Esophagus muscularis mucosa (tissue), 4 donors: Measurements from ENCODE around the gene LMOD1. TPM values are rescaled to one million over a fixed set of nuclear protein-coding genes. Genes with fewer than 3 reads are reported as not detected.

Source experiments
- DNase-seq: peaks from one replicate; pipeline ENCODE4 v3.0.0-alpha.2; 2017; ENCODE audit errors: extremely low spot score
- H3K27ac ChIP-seq, 4 donors: fragments of 200-600 bp; sonication (generic); replicated peaks in 1 of 4; 1 replicate in 3 of 4; 2 replicates in 1 of 4; pipeline ENCODE4 v1.5.1; 2016 to 2019; ENCODE audit warnings: mild to moderate bottlenecking in 1 of 4
- H3K27me3 ChIP-seq, 4 donors: fragments of 200-600 bp; sonication (generic); one replicate each; pipeline versions ENCODE4 v1.5.1 to v1.6.0; 2016 to 2019
- H3K36me3 ChIP-seq, 4 donors: fragments of 200-600 bp; sonication (generic); one replicate each; pipeline ENCODE4 v1.5.1; 2016 to 2019
- H3K4me1 ChIP-seq, 4 donors: fragments of 200-600 bp; sonication (generic); one replicate each; pipeline ENCODE4 v1.5.1; 2016 to 2019
- H3K4me3 ChIP-seq, 4 donors: fragments of 200-600 bp; sonication (generic); 1 replicate in 2 of 4; 2 replicates in 2 of 4; pipeline ENCODE4 v1.5.1; 2016 to 2019; ENCODE audit warnings: mild to moderate bottlenecking in 4 of 4, moderate library complexity in 1 of 4
- H3K9me3 ChIP-seq, 4 donors: fragments of 200-600 bp; sonication (generic); 1 replicate in 3 of 4; 2 replicates in 1 of 4; pipeline ENCODE4 v1.5.1; 2016 to 2019
- EP300 ChIP-seq: sonication (generic); formaldehyde crosslinking; IDR thresholded peaks from one replicate; pipeline ENCODE4 v1.6.1; 2017; ENCODE audit warnings: antibody characterized with exemption
- POLR2A ChIP-seq: fragments of 450-650 bp; IDR thresholded peaks from one replicate; pipeline ENCODE4 v1.6.1; 2017; ENCODE audit warnings: antibody characterized with exemption, moderate library complexity, mild to moderate bottlenecking, low read depth
- POLR2AphosphoS5 ChIP-seq, 2 donors: sonication (generic); formaldehyde crosslinking; IDR thresholded peaks; one replicate each; pipeline ENCODE4 v1.6.1; 2017; ENCODE audit warnings: antibody characterized with exemption in 2 of 2
- WGBS: methylation state at CpG from one replicate; pipeline ENCODE4 v1.1.5; 2018; 5-methylcytosine and 5-hydroxymethylcytosine counted together
- intact Hi-C: fragments of 100-400 bp; cut with DNase I; formaldehyde crosslinking; loops from one replicate; pipeline ENCODE4 v1.15.1; 2023
- total RNA-seq, 4 donors: library from RNA; depleted of rRNA; stranded (reverse); fragments of >200 nt; gene quantifications; one replicate each; pipeline versions ENCODE4 v1.1.0 to v1.2.1, GENCODE V29; 2016
- TF ChIP-seq, protein P1 (sequence below), 3 experiments: fragments of 200-600 bp in 2 of 3; fragments of 450-650 bp in 1 of 3; sonication (generic) in 2 of 3; IDR thresholded peaks; one replicate each; pipeline ENCODE4 v1.5.1; 2017 to 2019; ENCODE audit warnings: antibody characterized with exemption in 3 of 3, mild to moderate bottlenecking in 2 of 3, moderate library complexity in 1 of 3

The LMOD1 gene
- total RNA-seq, 4 donors from 2014 or later = 1,021 to 1,618 (median 1,290) TPM

GRCh38 chr1:201911826-201912571 lies 34.3 kb downstream of the LMOD1 start:
- H3K36me3 ChIP-seq = peaks cover 0 to 25% (median 11%) of the 10 kb centered on the region in 4 donors
- H3K27me3 ChIP-seq = peaks cover 0 to 3% (median 0%) of the 10 kb centered on the region in 4 donors
- intact Hi-C loops = no loop called here
- WGBS = 52% methylated on average over 4 of the region's 4 CpGs
- H3K4me3 ChIP-seq = no peak overlapping the region
- no peak for DNase-seq
- H3K9me3 ChIP-seq = no peaks in the 10 kb centered on the region
- peaks cover 13 to 100% (median 100%) of the 10 kb centered on the region in 4 donors for H3K4me1 ChIP-seq
- TF ChIP-seq EP300 = no peak
- TF ChIP-seq, protein P1, sequence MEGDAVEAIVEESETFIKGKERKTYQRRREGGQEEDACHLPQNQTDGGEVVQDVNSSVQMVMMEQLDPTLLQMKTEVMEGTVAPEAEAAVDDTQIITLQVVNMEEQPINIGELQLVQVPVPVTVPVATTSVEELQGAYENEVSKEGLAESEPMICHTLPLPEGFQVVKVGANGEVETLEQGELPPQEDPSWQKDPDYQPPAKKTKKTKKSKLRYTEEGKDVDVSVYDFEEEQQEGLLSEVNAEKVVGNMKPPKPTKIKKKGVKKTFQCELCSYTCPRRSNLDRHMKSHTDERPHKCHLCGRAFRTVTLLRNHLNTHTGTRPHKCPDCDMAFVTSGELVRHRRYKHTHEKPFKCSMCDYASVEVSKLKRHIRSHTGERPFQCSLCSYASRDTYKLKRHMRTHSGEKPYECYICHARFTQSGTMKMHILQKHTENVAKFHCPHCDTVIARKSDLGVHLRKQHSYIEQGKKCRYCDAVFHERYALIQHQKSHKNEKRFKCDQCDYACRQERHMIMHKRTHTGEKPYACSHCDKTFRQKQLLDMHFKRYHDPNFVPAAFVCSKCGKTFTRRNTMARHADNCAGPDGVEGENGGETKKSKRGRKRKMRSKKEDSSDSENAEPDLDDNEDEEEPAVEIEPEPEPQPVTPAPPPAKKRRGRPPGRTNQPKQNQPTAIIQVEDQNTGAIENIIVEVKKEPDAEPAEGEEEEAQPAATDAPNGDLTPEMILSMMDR (IDR thresholded peaks at IDR 0.05) = no peak
- TF ChIP-seq POLR2A = no peak
- TF ChIP-seq POLR2AphosphoS5 (IDR thresholded peaks at IDR 0.05) = no peak
- peak overlapping the region; percentile 91 to 95 (median 94) for H3K27ac ChIP-seq

DNA sequence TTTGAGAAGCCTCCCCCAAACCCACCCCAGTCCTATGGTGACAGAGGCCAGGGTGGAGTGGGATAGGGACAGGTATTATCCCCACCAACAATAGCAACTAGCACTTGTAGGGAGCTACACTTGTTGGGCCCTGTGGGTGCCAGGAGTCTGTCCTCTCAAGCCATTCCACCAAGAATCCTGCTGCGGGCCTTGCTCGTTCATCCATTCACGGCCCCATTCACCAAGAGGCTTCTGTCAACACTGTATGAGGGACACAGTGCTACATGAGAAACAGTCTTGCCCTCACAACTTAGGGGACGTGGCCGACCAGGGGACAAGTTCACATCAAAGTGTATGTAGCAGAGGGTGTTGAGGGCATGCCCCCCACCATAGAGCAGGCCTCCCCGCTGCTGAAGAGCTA lies 38.7 kb downstream of the LMOD1 start:
- Histone ChIP-seq H3K27ac (peak overlapping the region; percentile 91 to 95 (median 94)), H3K9me3 (no peaks in the 10 kb centered on the region), H3K4me3 (no peak overlapping the region), H3K36me3 (peaks cover 0 to 25% (median 13%) of the 10 kb centered on the region in 4 donors), H3K27me3 (no peaks in the 10 kb centered on the region), H3K4me1 (peaks cover 31 to 100% (median 100%) of the 10 kb centered on the region in 4 donors)
- TF ChIP-seq, protein P1 (IDR thresholded peaks at IDR 0.05) = no peak
- no peak for TF ChIP-seq POLR2A
- TF ChIP-seq EP300 = no peak
- no peak for TF ChIP-seq POLR2AphosphoS5 (IDR thresholded peaks at IDR 0.05)
- no peak for DNase-seq
- WGBS = 57% methylated on average over 4 of the region's 6 CpGs
- intact Hi-C loops = no loop called here

- Histone ChIP-seq H3K9me3 (no peaks in the 10 kb centered on the region), H3K4me3 (no peak overlapping the region), H3K4me1 (peaks cover 32 to 99% (median 98%) of the 10 kb centered on the region in 4 donors), H3K27me3 (no peaks in the 10 kb centered on the region), H3K36me3 (peaks cover 0 to 18% (median 6%) of the 10 kb centered on the region in 4 donors), H3K27ac (peak overlapping the region; percentile 91 to 95 (median 94))
- TF ChIP-seq, protein P1 (IDR thresholded peaks at IDR 0.05) = no peak
- no peak for TF ChIP-seq EP300
- TF ChIP-seq POLR2A = no peak
- no peak for TF ChIP-seq POLR2AphosphoS5 (IDR thresholded peaks at IDR 0.05)
- DNase-seq = no peak
- intact Hi-C loops = no loop called here
- 66% methylated on average over 3 of the region's 3 CpGs for WGBS
Measured at GRCh38 chr1:201906336-201906735, 40.0 kb downstream of the LMOD1 start.

DNA sequence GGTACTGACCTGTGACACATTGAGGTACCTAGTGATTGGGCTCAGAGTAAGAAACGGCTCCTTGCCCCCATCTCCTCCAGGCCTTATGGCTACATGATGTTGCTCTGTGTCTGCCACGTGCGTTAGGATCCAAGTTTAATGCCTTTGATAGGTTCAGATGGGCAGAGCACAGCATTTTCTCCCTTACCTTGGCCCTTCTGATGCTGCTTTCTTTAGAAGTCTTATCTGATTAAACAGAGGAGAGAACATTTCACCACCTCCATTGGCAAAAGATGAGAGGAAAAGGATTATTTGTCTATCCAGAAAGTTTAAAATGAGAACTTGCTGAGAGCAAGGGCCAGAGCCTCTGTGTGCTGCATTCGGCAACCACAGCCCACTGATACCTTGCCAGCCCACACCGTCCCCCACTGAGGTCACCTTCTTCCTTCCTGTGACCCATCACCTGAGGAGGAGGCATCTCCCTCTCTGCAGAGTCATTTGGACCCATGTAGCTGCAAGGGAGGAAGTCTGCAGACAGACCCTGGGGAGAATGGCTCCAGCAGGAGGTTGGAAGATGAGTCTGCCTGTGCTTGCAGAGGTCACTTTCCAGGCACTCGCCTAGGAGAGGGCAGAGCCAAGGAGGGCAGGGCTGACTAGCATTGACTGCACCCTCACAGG lies 41.0 kb downstream of the LMOD1 start:
- H3K4me1 ChIP-seq = peaks cover 30 to 99% (median 98%) of the 10 kb centered on the region in 4 donors
- no peak for DNase-seq
- TF ChIP-seq EP300 (no peak), POLR2A (no peak), POLR2AphosphoS5 (IDR thresholded peaks at IDR 0.05) (no peak)
- TF ChIP-seq, protein P1 (IDR thresholded peaks at IDR 0.05) = no peak

More for the DNA sequence above, 41.0 kb downstream of the LMOD1 start:
- Histone ChIP-seq H3K9me3 (no peaks in the 10 kb centered on the region), H3K27ac (peak overlapping the region; percentile 91 to 95 (median 94)), H3K27me3 (no peaks in the 10 kb centered on the region), H3K4me3 (peak overlapping the region in 1 of 4 donors; percentile 28), H3K36me3 (peaks cover 0 to 19% (median 3%) of the 10 kb centered on the region in 4 donors)
- 33% methylated on average over 6 of the region's 6 CpGs for WGBS
- intact Hi-C loops = no loop called here
